ENCODE measurements around the gene POLD3. TPM values are rescaled to one million over a fixed set of nuclear protein-coding genes. Genes with fewer than 3 reads are reported as not detected.
A peak's percentile ranks its signal among the peaks of the same experiment; 100 is the strongest.

The POLD3 gene
- total RNA-seq, 1 experiment from 2014 or later: 49.7 TPM

DNA sequence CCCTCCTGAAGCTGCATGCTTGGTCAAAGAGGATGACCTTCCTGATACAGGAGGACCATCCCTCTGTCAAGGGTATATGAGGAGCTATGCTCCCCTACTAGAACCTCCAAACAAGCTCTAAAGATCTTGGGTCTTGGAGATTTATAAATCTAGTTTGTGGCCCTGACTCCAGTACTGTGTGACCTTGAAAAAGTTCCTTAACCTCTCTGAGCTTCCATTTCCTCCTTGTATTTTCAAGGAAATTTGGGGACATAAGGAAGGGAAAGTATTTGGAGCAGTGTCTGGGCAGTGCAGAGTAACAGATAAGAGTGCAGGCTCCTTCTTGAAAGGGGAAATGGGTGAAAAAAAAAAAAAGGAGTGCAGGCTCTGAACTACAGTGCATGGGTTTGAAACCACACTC is 93.0 kb downstream of the POLD3 start:
- Mint-ChIP-seq H3K9me3 (ENCODE audit: unreplicated experiment) (no peaks in the 10 kb centered on the region), H3K27ac (ENCODE audit: unreplicated experiment) (no peak overlapping the region), H3K36me3 (ENCODE audit: insufficient read depth, unreplicated experiment) (no peaks in the 10 kb centered on the region), H3K4me3 (ENCODE audit: unreplicated experiment) (no peak overlapping the region), H3K27me3 (ENCODE audit: insufficient read depth, unreplicated experiment) (no peaks in the 10 kb centered on the region), H3K4me1 (ENCODE audit: low read depth, unreplicated experiment) (no peaks in the 10 kb centered on the region)
- Histone ChIP-seq H3K4me3 (ENCODE audit: low read depth, low read length) (no peak overlapping the region), H3K27me3 (replicated peaks; ENCODE audit: control insufficient read depth, insufficient read depth, low read length) (no peaks in the 10 kb centered on the region), H3K36me3 (ENCODE audit: control insufficient read depth, insufficient read depth, low read length) (no peaks in the 10 kb centered on the region), H3K9me3 (no peaks in the 10 kb centered on the region), H3K4me1 (no peaks in the 10 kb centered on the region)
- no TSS peak for BruUV-seq (replicated peaks)
- no peak for DNase-seq
- intact Hi-C loops (cut with micrococcal nuclease; ENCODE audit: unreplicated experiment): no loop called here
- TF ChIP-seq, protein P1, sequence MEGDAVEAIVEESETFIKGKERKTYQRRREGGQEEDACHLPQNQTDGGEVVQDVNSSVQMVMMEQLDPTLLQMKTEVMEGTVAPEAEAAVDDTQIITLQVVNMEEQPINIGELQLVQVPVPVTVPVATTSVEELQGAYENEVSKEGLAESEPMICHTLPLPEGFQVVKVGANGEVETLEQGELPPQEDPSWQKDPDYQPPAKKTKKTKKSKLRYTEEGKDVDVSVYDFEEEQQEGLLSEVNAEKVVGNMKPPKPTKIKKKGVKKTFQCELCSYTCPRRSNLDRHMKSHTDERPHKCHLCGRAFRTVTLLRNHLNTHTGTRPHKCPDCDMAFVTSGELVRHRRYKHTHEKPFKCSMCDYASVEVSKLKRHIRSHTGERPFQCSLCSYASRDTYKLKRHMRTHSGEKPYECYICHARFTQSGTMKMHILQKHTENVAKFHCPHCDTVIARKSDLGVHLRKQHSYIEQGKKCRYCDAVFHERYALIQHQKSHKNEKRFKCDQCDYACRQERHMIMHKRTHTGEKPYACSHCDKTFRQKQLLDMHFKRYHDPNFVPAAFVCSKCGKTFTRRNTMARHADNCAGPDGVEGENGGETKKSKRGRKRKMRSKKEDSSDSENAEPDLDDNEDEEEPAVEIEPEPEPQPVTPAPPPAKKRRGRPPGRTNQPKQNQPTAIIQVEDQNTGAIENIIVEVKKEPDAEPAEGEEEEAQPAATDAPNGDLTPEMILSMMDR (IDR thresholded peaks at IDR 0.05; ENCODE audit: insufficient read depth in 1 of 2, low read depth in 1 of 2, low read length in 1 of 2, severe bottlenecking in 1 of 2, unreplicated experiment in 1 of 2): no peak
- CTCF ChIA-PET: interaction anchor here (1.5 kb wide), 1 partner anchor 17 kb away, joined by 4 read pairs; no protein-coding TSS in a partner anchor
- POLR2A ChIA-PET: no interaction called here

DNA sequence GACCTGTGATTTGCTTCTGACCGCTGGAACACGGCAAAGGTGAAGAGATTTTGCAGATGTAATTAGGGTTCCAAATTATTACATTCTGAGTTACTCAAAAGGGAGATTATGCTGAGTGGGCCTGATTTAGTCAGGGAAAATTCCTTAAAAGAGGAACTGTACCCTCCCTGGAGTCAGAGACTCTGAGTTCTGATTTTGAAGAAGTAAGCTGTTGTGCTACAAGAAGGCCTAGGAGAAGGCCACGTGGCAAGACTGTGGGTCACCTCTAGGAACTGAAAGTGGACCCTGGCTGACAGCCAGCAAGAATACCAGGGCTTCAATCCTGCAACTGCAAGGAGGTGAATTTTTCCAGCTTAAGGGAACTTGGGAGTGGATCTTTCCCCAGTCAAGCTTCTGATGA is 93.5 kb downstream of the POLD3 start:
- CTCF ChIA-PET: no interaction called here
- Mint-ChIP-seq H3K4me3 (ENCODE audit: unreplicated experiment) (no peak overlapping the region), H3K27ac (ENCODE audit: unreplicated experiment) (no peak overlapping the region), H3K36me3 (ENCODE audit: insufficient read depth, unreplicated experiment) (no peaks in the 10 kb centered on the region), H3K9me3 (ENCODE audit: unreplicated experiment) (no peaks in the 10 kb centered on the region), H3K4me1 (ENCODE audit: low read depth, unreplicated experiment) (no peaks in the 10 kb centered on the region), H3K27me3 (ENCODE audit: insufficient read depth, unreplicated experiment) (no peaks in the 10 kb centered on the region)
- TF ChIP-seq, protein P1 (IDR thresholded peaks at IDR 0.05; ENCODE audit: insufficient read depth in 1 of 2, low read depth in 1 of 2, low read length in 1 of 2, severe bottlenecking in 1 of 2, unreplicated experiment in 1 of 2): no peak
- Histone ChIP-seq H3K4me3 (ENCODE audit: low read depth, low read length) (no peak overlapping the region), H3K9me3 (no peaks in the 10 kb centered on the region), H3K27me3 (replicated peaks; ENCODE audit: control insufficient read depth, insufficient read depth, low read length) (no peaks in the 10 kb centered on the region), H3K36me3 (ENCODE audit: control insufficient read depth, insufficient read depth, low read length) (no peaks in the 10 kb centered on the region), H3K4me1 (no peaks in the 10 kb centered on the region)
- DNase-seq: peak in 1 of 2 experiments; percentile 11
- POLR2A ChIA-PET: no interaction called here
- intact Hi-C loops (cut with micrococcal nuclease; ENCODE audit: unreplicated experiment): no loop called here
- BruUV-seq (replicated peaks): no TSS peak

DNA sequence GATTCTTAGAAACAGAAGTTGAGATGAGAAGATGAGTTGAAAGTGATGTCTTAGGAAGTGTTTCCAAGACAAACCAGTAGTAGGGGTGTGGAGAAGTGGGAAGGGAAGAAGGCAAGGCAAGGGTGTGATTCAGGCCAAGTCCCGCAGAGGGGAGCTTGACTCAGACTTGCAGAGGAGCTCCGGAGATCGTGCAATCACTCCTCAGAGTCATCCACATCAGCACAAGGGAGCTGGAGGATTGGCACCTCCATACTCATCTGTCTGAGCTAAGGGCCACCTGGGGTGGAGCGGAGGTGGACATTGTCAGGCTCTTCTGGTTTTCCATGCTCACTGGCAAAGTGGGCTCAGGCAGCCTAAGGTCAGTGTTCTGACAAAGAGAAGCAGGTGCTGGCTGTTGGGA is 94.4 kb downstream of the POLD3 start:
- no peak overlapping the region for H3K4me3 Mint-ChIP-seq (ENCODE audit: unreplicated experiment)
- no peak overlapping the region for H3K4me3 ChIP-seq (ENCODE audit: low read depth, low read length)
- peak in 1 of 2 experiments; percentile 25 for DNase-seq
- no peaks in the 10 kb centered on the region for H3K27me3 ChIP-seq (replicated peaks; ENCODE audit: control insufficient read depth, insufficient read depth, low read length)
- TF ChIP-seq, protein P1 (IDR thresholded peaks at IDR 0.05; ENCODE audit: insufficient read depth in 1 of 2, low read depth in 1 of 2, low read length in 1 of 2, severe bottlenecking in 1 of 2, unreplicated experiment in 1 of 2): no peak
- H3K9me3 ChIP-seq: no peaks in the 10 kb centered on the region
- no peaks in the 10 kb centered on the region for H3K36me3 Mint-ChIP-seq (ENCODE audit: insufficient read depth, unreplicated experiment)
- H3K27ac Mint-ChIP-seq (ENCODE audit: unreplicated experiment): no peak overlapping the region
- H3K27me3 Mint-ChIP-seq (ENCODE audit: insufficient read depth, unreplicated experiment): no peaks in the 10 kb centered on the region
- no peaks in the 10 kb centered on the region for H3K4me1 Mint-ChIP-seq (ENCODE audit: low read depth, unreplicated experiment)
- CTCF ChIA-PET: no interaction called here
- POLR2A ChIA-PET: no interaction called here
- H3K36me3 ChIP-seq (ENCODE audit: control insufficient read depth, insufficient read depth, low read length): no peaks in the 10 kb centered on the region
- no peaks in the 10 kb centered on the region for H3K9me3 Mint-ChIP-seq (ENCODE audit: unreplicated experiment)
- no peaks in the 10 kb centered on the region for H3K4me1 ChIP-seq
- intact Hi-C loops (cut with micrococcal nuclease; ENCODE audit: unreplicated experiment): no loop called here
- BruUV-seq (replicated peaks): no TSS peak

Data from Caco-2 (cell line).